CMK (cell line): Measurements from ENCODE around the gene NAA80.

Experiments
- DNase-seq: peaks from one replicate; pipeline ENCODE4 v3.0.0-alpha.2; 2010; ENCODE audit warnings: low read depth

The NAA80 gene

DNA sequence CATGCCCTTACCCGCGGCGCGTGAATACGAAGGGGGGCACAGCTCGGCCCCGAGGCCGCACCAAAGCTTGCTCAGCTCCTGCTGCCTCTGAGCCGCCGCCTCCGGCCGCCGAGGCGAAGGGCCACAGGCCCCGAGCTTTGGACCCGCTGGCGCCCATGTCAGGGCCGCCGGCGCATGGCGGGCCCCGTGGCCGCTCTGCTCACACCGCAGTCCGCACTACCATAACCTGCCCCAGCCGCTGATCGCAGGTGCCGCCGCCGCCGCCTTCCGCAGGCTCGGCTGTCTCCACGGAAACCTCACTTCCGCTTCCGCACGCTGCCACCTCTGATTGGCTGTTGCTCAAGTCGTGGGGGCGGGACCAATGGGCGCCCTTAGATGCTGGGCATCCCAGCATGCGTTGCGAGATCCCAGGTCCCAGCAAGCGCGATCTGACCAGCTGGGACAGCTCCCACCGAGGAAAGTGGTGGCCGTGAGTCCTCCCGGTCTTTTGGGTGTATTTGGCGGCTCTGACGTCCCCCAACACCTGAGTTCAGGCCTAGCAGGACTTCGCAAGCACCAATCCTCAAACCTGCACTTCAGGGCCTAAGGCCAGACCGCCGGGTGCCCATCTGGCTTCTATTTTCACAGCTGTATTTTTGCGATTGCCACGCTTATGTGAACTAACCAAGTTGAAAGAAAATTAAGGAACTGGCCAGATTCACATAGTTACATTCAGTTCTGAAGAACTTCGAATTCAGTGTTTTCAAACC, 28.9 kb upstream of the NAA80 start, which contains the start of gene TUSC2:
Gene TUSC2, minus strand, starts transcription at position 281 of the 749 bp plus-strand sequence. Its CDS starts 124 bp downstream, at position 157.
- DNase-seq, result peak; percentile 94

GRCh38 chr3:50327129-50327528, 27.9 kb upstream of the NAA80 start:
- DNase-seq, result no peak

DNA sequence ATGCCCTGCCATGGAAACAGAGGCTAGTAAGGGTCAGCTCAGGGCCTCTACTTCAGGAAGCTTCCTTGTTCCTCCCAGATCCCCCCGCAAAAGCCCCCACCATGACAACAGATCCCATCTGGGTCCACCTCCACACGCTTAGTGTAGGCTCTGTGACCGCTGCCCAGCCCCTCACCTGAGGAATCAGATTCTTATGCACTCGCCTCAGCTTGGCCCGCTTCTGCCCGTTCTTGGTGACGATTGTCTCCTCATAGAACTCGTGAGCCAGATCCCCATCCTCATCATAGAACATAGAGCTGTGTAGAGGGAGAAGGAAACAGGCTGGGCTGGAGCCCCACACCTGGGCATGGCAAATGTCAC, 27.0 kb upstream of the NAA80 start:
- DNase-seq, result no peak

DNA sequence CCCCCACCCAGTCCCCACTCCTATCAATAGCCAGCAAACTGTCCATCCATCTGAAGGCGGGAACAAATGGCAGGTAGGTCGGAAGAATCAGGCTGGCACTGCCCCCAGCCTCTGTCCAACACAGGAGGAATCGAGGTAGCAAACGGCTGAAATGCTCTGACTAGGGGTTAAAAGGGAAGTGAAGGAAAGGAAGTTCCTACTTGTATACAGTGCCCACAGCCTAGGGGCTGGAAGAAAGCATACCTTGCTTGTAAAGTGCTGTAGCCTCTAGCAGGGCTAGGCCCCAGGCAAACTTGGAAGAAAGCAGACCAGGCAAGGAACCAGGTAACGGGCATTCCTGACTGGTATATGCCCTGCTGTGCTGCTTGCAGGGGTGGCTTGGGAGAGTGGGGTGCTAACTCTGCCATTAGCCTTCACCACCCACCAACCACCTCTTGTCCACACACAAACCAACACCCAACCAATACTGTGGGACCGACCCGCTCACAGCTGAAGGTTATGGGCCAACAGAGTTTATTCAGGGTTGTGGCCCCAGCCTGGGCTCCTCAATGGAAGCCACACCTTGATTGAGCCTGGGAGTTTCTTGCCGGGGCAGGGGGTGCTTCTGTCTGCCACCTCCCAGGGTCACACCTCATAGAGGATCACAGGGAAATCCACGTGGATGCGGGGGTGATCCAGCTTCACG, 26.4 kb upstream of the NAA80 start:
- no peak for DNase-seq

DNA sequence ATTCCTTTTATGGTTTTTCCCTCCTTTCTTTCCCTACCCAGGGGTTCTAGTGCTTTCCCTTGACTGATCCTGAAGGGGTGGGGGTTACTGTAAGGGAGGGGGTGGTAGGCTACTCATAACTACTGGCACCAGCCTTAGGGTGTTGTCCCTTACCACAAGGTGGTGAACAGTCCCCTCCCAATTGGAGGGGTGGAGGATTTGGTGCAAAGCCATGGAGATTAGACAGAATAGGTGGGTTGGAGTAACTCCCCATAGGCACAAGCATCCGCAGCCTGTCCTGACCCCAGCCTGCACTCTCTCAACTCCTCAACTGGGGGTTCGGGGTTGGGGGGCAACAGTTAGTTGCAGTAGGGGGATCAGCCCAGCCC, 25.9 kb upstream of the NAA80 start:
- no peak for DNase-seq

DNA sequence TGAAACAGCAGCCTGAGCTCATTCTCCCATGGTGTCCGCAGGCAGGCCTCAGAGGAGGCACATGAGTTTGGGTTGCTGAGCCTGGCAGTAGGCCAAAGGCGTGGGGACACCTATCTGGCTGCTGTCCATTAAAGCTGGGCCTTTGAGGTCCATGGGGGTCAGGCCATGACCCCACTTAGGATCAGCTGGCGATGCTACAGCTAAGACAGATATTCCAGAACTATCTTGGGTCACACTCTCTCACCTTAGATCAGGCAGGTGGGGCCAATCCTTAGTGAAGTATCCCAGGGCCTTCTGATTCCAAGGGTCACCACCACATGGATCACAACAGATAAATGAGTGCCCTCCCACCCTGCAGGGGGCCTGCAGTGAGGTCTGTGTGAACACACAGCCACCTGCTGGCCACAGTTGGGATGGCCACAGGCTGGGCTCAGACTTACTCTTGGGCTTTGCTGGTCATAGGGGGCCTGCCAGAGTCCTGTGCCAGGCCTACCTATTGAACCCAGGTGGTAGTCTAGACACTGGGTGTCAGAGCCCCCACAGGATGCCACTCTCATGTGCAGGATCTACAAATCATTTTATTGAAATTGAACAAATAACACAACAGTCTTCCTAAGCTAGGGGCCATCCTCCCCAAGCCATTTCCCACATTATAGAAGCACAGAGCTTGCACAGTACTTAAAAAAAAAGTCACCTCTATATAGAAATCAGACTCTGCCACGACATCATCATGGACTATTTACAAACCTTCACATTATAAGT, 25.3 kb upstream of the NAA80 start:
- DNase-seq, result no peak

GRCh38 chr3:50323614-50324199, 24.5 kb upstream of the NAA80 start:
- DNase-seq, result no peak

GRCh38 chr3:50323092-50323600, 23.9 kb upstream of the NAA80 start:
- no peak for DNase-seq

- no peak for DNase-seq
Measured at GRCh38 chr3:50322386-50323091, 23.3 kb upstream of the NAA80 start, which contains the start of gene HYAL2. HYAL2 (minus strand) TSS chr3:50322745; CDS start chr3:50320489, 2,256 bp downstream.

DNA sequence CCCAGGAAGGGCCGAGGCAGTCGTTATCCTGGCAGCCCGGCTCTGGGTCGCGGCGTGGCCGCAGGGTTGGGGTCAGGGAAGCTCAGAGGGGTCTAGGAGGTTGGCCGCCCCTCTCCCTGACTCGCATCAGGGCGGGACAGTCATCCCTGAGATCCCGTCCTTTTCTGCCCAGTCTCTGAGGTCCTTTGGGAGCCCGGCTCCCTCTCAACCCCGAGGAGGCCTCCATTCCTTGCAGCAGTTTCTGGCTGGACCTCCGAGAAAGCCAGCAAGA, 22.8 kb upstream of the NAA80 start:
- no peak for DNase-seq

DNA sequence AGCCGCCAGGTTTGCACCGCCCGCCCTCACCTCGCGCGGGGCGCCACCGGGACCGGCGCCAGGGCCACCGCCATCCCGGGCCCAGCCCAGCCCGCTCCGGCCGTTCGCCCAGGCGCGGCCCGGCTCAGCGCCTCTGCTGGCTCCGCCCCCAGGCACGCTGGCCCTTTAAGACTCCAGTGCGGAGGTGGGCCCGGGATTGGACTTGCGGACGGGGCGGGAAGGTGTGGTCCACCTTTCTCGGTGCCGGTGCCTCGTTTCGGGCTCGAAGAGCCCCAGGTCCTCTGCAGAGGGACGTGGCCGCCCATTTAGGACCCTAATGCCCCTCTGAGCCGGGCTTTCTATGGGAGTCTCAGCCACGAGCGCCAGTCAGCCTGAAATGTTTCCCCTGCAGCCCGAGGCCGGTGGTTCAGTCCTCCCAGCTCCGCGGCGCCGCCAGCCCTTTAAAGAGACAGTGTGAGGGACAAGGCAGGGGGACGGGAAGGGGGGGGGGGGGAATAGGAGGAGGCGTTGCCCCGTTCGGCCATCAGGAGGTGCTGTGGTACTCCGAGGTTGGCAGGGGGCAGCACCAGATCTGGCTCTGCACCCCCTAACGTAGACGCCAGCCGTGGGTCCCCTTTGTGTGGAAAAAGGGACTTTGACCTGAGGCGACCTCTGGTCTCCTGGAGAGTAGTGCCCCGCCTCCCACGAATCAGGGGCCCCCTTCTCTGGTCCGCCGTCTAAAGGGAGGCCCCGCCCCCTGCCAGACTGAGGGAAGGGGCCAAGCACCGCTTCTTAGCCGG, 22.3 kb upstream of the NAA80 start:
- peak; percentile 89 for DNase-seq

DNA sequence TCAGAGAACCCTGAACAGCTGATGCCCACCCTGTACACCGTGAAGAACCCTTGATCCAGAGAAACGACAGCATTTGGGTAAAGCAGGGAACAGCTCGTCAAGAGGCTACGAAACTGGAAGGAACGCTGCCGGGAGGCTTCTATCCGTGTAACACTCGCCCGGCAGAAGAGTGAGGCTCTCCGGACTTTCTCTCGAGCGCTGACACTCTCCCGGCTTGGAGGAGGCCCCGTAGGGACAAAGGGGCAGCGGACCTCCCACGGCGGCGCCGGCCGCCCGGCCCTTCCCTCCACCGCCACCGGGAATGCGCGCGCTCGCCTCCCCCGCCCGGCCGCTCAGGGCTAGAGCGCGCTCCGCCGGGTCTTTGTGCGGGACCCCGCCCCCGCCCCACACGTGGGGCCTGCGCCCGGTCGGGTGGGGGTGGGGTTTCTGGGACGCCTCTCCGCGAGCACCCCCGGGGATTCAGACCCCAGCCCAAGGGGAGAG, 21.7 kb upstream of the NAA80 start:
- no peak for DNase-seq

DNA sequence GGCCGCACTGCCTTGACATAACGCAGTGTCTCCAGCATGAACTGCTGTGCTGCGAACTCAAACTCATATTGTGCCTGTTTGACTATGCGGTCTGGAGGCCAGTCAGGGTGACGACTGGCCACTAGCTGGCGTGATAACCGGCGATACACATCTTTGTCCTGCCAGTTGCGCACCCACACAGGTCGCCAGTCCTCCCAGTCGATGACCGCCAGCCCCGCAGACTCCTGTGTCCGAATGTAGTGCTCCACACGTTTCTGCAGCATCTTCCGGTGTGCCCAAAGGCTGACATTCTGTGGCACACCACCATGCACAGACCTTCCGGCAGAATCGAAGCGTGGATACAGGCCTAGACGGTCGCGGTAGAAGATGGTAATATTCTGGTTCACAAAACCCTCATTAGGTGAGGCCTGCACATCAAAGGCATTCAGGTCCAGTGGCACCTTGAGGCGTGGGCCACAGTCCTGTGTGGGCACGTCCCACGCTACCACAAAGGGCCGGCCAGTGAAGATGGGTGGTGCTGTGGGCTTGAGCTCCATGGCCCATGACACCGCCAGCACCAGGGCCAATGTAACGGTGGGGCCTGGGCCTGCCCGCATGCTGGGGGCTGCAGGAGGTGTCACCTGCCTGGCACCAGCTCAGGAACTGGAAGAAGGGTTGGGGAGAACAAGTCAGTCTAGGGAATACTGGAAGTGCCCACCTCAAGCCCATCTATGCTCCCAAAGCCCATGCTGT, 20.9 kb upstream of the NAA80 start:
- DNase-seq, result no peak

DNA sequence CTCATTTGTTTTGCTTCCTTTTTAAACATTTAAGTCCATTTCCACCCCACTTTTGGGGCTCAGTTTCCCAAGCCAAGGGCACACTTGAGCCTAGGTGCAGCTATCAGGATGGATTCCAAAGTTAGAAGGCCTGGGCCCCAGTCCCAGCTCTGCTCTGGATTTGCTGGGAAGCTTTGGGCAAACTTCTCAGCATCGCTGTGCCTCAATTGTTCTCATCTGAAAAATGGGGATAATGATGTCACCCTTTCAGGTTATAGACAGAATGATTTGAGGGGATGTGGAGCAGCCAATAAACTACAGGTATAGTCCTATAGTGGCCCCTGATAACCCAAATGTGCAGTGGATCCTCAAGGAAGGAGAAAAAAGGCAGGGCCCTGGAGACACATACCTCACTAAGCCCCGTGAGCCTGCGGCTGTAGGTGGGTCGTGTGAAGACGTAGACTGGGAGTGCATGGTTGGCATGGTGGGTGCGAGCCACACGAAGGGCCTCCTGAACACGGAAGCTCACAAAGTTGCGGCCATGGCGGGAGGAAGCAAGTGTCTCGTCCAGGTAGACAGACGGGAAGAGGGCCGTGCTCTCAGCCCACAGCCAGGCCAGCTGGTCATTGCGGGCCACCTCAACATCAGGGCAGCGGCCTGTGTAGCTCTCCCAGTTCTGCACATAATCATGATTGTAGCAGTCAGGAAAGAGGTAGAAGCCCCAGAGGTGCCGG, 20.1 kb upstream of the NAA80 start:
- no peak for DNase-seq

DNA sequence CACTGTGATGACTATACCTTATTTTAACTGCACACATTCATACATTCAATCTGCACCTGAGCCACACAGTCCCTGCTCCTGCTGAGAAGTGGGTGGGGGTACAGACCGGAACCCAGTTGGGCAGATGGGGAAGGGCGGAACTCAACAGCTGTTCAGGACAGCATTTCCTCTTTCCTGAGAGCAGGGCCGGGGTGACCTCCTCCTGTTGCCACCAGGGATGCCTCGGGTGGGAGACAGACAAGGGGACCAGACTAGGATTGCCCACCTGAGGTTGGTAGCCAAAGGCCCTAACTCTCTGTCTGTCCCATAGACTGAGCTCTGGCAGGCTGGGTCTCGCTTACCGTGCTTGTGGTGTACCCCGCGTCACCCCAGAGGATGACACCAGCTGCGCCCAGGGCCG, 19.4 kb upstream of the NAA80 start:
- DNase-seq, result no peak

- DNase-seq, result no peak
Measured at GRCh38 chr3:50318163-50318562, 19.0 kb upstream of the NAA80 start.

- DNase-seq, result no peak
Measured at GRCh38 chr3:50317300-50317699, 18.1 kb upstream of the NAA80 start.

- no peak for DNase-seq
Measured at GRCh38 chr3:50316657-50317242, 17.5 kb upstream of the NAA80 start.

DNA sequence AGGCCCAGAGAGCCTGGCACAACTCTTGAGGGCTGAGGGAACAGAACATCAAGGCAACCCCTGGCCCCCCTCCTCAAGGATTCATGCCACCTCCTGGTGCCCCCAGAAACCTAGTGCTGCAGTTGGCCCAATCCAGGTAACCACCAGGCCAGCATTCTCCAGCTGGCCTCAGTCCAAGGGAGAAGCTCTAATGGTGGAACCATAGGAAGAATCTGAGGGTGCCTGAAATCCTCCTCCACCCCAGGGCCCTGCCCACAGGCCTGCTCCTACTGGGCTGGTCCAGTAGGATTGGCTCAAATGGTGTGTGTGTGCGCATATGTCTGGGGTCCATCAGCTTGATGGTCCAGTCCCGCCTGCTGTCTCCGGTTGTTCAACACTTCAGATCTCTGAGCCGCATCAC, 15.6 kb upstream of the NAA80 start:
- DNase-seq, result no peak
